Esophagus mucosa (tissue), 1 donor: ENCODE results near the gene SORCS2. TPM values are rescaled to one million over a fixed set of nuclear protein-coding genes. Genes with fewer than 3 reads are reported as not detected.

Experiments used
- ATAC-seq: fragments of 200-7000 bp; cut with Tn5 transposase; one replicate; pipeline ENCODE4 v1.9.1; 2020
- total RNA-seq: library from RNA; stranded (reverse); gene quantifications from one replicate; pipeline ENCODE4 v1.2.4, GENCODE V29; 2023
- donor health status: DM: yes; HTN: yes; CAD: no.

Gene SORCS2
- total RNA-seq, 1 donor from 2014 or later: 5.0 TPM

GRCh38 chr4:7536876-7537275, 344.5 kb downstream of the SORCS2 start:
- ATAC-seq: no peak

DNA sequence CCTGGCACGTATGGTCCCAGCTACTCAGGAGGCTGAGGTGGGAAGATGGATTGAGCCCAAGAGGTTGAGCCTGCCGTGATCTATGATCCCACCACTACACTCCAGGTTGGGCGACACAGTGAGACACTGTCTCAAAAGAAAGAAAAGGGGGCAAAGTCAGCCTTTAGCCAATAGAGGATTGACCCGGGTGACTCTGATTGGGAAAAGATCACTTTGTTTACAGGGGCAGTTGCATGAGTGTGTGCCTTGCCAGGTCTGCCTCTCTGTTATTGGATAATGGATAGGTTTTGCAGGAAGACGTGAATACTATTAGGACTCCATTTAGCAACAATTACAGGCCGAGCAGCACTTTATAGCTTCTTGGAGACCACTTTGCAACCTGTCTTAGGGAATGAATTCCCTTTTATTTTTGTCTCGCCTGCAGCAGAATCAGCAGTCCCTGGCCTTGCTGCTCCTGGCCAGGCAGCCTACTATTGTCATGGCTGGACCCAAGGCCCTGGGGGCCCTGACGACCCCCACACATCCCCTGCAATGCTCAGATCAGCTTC, 345.6 kb downstream of the SORCS2 start:
- no peak for ATAC-seq

DNA sequence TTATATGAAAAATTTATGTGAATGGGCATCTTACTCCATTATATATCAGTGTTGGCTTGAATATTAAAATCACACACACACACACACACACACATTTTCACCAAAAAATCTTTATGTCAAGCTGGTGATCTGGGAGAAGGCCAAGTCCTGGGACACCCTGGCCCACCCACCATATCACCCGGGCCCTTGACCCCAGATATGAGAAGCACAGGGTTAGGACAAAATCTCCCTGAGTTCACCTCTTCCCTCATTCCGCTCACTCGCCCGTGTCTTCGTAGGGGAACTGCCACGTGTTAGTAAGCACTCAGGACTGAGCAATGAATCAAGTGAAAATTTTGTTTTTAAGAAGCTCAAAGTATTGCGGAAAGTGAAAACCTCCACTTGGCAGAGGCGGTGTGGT, 346.2 kb downstream of the SORCS2 start:
- no peak for ATAC-seq

GRCh38 chr4:7539186-7539585, 346.8 kb downstream of the SORCS2 start:
- no peak for ATAC-seq

DNA sequence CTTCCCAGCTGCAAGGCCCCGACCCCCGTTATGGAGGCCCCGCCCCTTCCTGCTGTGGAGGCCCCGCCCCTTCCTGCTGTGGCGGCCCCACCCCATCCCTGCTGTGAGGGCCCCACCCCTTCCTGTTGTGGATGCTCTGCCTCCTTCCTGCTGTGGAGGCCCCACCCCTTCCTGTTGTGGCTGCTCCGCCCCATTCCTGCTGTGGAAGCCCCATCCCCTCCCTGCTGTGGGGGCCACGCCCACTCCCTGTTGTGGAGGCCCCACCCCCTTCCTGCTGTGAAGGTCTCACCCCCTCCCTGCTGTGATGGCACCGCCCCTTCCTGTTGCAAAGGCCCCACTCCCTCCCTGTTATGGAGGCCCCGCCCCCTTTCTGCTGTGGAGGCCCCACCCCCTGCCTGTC, 347.3 kb downstream of the SORCS2 start:
- ATAC-seq: peak; percentile 43

DNA sequence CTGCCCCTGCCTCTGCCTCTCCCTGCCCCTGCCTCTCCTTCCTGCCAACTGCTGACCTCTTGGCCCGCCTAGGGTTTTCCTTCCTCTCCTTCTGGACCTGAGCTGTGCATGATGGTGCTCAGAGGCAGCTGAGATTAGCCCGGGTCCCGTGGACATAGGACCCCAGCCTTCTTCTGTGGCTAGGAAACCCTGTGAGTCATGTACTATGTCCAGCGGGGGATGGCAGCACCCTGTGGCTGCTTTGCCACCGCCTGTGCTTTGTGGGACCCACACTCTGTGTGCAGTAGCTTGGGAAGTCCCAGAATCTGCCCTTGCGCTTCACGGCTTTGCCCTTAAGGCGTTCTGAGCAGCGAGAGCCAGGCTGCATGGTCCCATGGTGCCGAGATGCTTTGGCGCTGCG, 347.9 kb downstream of the SORCS2 start:
- no peak for ATAC-seq

DNA sequence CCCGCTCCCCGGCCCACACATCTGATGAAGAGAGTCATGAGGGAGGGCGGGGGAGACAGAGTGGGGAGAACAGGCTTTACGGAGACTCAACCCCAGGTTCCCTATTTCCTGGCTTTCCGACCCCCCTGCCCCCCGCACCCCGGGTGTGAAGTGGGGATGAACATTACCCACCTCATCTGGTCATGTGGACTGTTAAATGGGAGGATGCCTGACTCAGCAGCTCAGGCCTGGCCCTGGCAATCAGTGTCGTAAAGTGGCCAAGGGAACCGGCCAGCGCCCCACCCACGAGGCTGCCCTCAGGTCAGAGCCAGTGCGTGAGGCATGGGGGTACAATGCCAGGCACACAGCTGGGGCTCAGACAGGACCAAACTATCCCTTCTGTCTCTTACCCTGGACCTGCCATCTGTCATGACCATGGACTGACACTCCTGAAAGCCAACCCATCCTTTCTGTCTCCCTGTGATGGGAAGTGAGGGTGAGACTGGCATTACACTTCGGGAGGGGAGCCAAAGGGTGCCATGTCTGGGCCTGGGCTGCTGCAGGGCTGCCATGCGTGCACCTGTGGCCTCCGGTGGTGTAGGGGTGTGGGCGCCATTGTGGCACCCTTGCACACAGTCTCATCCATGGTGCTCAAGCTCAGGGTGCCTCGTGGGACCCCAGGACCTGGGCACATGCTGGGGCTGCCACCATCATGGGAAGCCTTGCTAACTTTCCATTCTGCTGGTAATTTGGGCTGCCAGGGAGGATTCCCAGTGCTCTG, 348.5 kb downstream of the SORCS2 start:
- no peak for ATAC-seq

DNA sequence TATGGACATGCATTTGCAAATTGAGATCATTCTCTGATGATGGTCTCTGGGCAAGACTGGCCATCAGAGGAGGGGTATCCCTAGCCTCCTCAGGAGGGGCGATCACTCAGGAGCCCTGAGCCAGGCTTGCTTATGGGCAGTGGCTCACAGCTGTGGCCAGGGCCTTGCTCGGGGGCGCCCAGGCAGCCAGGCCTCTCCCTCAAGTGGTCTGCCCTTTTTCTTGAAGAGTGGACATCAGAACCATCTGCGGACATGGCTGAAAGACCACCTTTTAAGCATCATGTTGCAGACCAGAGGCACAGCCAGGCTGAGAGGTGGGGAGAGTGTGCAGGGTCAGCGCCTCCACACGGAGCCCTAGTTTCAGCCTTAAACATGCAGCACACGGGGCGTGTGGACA, 349.1 kb downstream of the SORCS2 start:
- no peak for ATAC-seq

GRCh38 chr4:7542781-7543180, 350.4 kb downstream of the SORCS2 start:
- ATAC-seq: no peak

- no peak for ATAC-seq
These were observed 353.9 kb downstream of the SORCS2 start for GRCh38 chr4:7546152-7546808.

GRCh38 chr4:7546809-7547367, 354.6 kb downstream of the SORCS2 start:
- no peak for ATAC-seq

DNA sequence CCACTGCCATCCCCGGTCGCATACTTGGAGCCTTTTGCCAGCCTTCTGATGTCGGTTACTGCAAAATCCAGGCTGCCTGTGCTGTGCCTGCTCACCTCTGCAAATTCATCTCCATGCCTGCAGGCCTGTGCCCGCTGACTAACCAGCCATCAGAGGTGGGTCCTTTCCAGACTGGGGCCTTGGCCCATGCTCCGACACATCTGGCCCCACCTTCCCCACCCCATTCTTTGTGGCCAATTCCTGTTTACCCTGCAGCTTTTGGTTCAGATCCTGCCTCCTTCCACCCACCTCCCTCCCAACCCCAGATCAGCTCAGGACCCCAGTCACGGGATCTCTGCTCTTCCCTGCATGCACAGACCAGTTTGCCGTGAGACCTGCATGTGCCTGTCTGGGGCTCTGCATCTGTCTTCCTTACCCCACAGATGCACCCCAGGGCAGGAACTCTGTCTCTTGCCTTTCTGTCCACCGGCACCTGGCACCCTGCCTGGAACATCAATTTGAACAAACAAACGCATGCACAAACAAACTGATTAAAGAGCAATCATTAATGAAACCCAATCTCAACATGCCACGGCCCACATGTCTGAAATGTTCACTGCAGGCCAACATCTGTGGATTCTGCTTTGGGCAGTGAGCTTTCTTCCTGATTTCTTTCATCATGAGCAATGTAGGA, 355.2 kb downstream of the SORCS2 start:
- ATAC-seq: peak; percentile 83

DNA sequence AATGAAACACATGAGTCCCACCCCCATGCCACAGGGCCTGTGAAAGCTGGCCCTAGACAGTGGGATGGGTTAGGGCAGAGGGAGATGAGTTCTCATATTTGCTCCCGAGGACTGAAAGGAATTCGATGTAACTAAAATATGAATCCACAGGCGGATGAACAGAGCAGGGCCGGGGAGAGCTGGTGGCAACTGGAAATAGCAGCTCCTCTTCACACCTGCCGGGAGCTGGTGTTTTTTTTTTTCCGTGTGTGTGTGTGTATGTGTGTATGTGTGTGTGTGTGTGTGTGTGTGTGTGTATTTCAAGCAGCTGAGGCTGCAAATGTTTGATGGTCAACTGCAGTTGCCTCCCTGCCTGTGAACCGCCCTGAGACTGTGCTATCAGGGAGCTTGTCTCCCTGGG, 357.5 kb downstream of the SORCS2 start:
- no peak for ATAC-seq

- no peak for ATAC-seq
These were observed 360.1 kb downstream of the SORCS2 start for GRCh38 chr4:7552466-7552865.

DNA sequence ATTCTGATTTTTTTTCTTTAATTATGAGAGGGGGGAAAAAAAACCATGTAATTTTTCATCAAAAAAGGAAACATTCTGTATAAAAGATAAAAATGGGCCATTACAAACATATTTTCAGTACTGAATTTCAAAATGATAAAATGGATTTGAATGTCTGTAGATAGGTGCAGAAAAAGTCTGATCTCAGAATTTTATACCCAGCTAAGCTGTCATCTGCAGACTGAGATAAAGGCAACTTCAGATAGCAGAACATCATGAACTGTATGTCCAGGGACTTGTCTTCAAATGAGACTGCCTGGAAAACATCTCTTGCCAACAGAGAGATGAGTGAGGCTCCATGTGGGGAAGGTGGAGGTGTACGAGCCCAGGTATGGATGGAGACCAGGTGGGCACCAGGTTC, 360.9 kb downstream of the SORCS2 start:
- ATAC-seq: no peak

GRCh38 chr4:7554905-7555304, 362.6 kb downstream of the SORCS2 start:
- no peak for ATAC-seq

GRCh38 chr4:7556558-7556957, 364.2 kb downstream of the SORCS2 start:
- ATAC-seq: no peak

GRCh38 chr4:7557456-7557855, 365.1 kb downstream of the SORCS2 start:
- no peak for ATAC-seq

DNA sequence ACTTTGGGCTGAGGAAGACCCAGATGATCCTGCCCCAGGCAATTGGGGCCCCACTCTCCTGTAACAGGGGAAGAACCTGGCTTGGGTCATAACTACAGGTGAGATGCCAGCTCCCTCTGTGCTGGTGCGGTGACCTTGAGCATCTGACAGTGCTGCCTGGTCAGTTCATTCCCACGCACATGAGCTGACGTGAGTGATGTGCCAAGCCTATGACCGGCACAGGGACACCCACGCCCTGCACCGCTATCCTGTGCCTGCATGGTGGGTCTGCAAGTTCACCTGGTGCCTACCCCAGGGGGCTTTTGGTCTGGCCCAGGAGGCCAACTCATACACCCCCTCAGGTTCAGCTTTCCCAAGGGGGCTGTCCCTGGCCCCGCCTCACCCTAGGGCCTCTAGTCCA, 366.1 kb downstream of the SORCS2 start:
- ATAC-seq: no peak

- ATAC-seq: no peak
These were observed 367.0 kb downstream of the SORCS2 start for GRCh38 chr4:7559316-7559715.

DNA sequence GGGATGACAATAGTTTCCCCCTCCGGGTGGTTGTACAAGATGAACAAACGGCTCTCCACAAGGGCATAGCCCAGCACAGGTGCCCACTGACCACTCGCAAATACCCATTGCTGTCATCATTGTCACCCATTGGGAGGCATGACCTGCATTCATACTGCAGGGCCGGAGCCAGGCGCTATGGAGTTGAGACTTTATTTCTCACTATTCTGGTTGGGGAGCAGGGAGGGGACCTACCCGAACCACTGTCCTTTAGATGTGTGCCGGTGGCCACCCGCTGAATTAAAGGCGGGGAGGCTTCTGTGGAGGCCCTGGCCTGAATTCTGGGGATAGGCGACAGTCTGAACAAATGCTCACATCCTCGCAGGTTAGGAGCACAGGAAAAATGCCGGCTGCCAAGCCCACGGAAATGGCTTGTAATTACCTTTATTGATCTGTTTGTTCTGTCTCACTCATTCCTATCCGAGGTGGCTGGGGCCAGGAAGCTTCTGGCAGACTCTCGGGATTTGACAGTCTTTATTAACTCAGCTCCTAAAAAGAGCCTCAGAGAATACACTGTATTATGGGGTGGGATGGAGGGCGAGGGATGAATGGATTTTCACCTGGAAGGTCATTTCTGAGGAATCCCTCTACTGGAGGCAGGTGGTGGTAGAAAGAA, 367.5 kb downstream of the SORCS2 start:
- ATAC-seq: no peak

GRCh38 chr4:7561557-7561956, 369.2 kb downstream of the SORCS2 start:
- no peak for ATAC-seq

DNA sequence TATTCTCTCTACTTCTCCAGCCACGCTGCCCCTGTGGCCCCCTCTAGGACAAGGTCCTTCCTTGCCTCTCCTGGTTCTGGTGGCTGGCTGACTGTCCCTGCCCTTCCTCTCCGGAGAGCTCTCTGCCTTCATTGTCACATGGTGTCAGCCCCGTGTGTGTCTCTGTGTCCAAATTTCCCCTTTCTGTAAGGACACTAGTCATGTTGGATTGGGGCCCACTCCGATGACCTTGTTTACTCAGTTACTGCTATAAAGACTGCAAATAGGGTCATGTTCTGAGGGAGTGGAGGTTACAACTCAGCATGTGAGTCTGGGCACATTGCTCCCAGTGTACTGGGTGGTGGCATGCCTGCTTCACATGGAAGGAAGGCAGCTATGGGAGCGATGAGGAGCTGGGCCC, 371.9 kb downstream of the SORCS2 start:
- ATAC-seq: no peak
